ENCODE results near the gene CCDC12.

The CCDC12 gene

DNA sequence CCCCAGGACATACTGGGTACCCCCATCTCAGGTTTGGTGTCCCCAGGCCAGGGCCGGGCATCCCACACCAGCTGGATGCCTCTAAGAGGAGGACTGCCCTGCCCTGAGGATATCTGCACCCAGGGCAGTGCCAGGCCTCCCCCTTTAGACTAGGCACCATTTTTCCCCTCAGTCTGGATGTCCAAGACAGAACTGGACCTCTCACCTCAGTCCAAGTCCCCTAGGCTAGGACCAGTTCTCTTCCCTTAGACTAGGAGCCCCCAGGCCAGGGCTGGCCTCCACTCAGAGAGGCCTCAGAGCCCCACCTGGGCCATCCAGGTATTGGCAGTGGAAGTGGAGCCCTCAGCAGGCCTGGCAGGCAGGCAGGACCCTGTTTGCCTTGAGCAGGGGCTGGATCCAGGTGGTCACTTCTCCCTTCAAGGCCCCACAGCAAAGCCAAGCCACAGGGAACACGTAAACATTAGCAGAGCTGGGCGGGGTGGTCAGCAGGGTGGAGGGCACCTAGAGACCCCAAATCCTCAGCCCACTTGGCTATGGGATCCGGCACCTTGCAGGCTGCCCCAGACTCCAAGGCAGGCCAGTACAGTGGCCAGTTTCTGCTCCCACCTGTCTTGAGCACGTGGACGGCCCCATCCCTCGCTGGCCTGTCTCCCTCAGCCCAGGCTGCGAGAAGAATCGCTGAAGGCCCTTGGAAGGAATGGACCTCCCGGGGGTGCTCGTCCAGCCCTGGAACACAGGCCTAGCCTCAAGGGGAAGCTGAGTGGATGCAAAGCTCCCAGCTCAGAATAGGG is 70.7 kb downstream of the CCDC12 start:
- DNase-seq (ENCODE audit: low read depth) = no peak

DNA sequence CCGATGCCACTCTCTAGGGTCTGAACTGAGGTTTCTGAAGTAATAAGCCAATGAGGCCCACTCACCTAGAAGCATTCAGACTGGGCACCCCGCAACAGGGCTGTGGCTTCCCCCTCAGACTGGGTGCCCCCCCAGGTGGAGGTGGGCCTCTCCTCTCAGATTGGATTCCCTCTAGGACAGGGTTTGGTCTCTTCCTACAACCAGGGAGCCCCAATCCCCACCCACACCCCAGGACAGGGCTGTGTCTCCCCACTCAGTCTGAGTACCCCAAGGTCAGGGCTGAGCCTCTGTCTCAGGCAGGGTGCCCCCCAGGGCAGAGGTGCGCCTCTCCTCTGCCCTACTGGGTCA is 71.4 kb downstream of the CCDC12 start:
- no peak for DNase-seq (ENCODE audit: low read depth)

DNA sequence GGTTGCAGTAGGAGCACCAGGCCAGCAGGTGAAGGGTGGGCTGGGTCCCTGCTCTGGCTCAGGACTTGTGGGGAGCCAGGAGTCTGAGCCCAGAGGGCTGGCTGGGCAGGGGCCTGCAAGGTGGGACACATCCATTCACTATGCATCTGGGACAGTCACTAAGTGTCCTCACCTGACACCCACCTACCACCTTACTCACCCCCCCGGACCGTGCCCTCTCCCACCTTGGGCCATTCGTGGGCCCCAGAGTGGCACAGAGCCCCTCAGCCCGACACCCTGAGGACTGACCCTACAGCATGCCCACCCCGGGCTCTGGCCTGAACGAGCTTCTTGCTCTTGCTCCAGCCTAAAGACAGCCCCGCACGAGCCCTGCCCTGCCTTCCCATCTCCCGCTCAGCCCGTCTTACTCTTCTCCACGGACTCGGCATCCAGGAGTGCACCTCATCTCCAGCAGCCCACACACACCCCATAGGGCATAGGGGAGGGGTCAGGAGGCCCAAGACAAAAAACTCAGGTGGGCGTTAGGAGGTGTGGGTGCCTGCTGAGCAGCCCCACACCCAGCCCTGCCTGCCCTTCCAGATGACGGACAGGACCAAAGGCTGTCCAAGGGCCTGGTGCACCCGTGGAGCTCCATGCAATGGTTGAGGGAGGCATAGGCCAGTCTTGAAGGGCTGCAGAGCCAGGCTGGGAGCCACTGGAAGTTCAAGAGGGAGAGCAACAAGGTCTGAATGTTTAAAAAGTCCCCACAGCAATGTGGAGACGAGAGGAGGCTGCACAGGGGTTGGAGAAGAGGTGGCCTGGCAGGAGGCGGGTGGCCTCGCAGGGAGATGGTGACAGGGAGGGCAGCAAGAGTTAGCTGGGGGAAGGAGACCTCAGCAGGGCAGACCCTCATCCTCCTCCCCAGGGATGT is 72.0 kb downstream of the CCDC12 start:
- DNase-seq (ENCODE audit: low read depth) = no peak

DNA sequence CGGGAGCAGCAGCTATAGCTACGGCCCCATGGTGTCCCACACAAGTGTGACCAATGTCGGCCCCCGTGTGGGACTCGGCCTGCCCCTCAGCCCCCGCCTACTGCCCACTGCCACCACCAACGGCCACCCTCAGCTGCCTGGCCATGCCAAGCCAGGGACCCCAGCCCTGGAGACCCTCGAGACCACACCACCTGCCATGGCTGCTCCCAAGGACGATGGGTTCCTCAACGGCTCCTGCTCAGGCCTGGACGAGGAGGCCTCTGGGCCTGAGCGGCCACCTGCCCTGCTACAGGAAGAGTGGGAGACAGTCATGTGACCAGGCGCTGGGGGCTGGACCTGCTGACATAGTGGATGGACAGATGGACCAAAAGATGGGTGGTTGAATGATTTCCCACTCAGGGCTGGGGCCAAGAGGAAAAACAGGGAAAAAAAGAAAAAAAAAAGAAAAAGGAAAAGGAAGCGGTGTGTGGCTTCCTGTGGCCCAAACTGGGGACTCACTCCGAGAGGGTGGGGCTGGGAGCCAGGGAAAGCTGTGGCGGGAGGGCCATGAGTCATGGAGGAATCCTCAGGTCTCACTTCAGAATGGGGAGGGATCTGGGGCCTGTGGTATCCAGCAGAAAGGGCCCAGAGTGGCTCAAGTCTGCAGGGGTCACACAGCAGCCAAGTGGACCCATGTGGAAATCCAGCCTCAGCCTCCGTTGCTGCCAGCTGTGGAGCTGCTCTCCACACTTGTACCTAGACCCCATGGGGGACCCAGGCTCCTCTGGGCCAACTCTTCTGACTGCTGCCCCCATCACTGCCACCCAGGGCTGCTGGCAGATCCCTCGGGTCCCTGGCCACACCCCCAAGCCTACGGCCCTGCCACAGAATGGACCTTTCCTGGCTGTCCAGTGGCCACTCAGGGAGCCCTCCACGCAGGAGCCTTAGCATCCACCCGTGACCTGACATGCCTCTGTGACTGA is 72.9 kb downstream of the CCDC12 start:
- no peak for DNase-seq (ENCODE audit: low read depth)

DNA sequence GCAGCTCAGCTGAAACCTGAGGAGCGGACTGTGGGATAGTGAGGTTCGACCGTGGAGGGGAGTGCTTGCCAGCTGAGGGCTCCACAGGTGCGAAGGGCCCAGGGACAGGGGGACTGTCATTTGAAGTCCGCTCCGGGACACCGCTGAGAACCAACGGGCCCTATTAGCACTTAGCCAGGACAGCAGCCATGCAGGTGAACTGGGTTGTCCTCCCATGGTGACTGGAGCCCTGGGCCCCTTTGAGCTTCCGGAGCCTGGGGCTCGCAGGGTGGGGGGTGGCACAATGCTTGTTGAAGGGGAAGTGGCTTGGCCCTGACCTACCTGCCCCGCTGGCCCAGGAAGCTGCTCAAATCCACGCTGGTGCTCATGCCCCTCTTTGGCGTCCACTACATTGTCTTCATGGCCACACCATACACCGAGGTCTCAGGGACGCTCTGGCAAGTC is 74.3 kb downstream of the CCDC12 start:
- DNase-seq (ENCODE audit: low read depth) = no peak

DNA sequence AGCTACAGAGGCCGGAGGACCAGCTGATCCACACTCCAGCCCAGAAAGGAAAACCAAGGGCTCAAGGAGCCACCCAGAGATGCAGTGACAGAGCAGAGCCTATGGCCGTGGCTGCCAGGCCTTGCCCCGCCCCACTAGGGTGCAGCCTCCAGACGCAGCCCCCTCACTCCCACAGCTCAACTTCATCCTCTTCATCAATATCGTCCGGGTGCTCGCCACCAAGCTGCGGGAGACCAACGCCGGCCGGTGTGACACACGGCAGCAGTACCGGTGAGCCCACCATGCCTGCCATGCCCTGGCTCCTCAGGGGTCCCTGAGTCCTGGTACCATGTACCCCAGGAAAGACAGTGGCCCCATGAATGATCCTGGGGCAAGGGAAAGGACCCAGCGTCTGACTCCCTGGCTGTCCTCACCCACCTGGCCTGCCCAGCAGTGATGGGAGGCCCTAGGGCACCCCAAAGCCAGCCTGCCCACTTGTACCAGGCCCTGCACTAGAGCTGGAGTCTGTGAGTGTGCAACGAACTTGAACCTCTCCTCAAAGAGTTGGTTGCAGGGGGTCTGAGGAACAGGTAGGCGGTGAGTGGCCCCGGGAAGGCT is 74.9 kb downstream of the CCDC12 start:
- no peak for DNase-seq (ENCODE audit: low read depth)

DNA sequence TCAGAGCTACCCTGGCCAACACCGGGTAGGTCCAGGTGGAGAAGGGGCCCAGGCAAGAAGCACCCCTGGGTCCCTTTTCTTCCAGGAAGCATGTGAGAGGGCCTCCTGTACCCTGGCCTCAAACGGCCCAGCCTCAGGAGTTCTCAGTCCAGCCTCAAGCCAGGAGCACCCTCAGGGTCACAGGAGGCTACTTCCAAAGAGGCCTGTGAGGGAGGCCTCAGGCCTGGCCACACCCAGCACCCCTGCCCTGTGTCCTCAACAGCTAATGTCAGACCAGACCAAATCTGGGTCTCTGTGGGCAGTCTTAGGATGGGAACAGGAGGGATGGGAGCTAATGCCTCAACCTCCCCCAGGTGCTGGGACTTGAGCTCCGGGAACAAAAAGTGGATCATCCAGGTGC is 75.5 kb downstream of the CCDC12 start:
- no peak for DNase-seq (ENCODE audit: low read depth)

DNA sequence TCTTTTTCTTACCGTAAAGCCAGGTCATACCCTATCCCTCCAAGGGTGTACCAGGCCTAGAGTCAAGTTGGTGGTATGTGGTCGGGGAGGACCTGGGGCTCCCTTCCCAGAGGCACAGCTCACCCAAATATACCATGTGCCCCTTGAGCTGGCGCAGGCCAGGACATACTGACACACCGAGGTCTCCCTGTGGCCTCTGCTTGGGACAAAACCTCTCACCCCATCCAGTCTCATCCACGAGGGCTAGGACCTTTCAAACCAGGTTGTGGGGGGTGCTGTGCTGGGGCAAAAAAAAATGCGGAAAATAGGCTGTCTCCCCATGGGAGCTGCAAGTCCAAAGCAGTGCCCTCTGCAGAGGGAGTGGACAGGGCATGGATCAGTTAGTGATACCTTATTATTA is 76.2 kb downstream of the CCDC12 start:
- DNase-seq (ENCODE audit: low read depth) = no peak

DNA sequence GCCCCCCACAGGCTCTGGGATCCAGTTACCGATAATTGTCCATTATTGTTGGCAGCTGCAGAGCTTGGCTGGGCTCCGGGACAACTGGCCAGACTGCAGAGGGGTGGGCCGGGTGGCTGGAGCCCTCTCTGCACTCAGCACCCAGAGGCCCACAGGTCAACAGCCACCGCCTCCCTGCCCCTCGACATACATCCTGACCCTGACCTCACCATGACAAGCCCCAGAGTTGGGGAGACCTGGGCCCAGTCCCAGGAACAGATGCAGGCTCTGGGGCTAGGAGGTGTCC is 76.6 kb downstream of the CCDC12 start:
- DNase-seq (ENCODE audit: low read depth) = no peak

DNA sequence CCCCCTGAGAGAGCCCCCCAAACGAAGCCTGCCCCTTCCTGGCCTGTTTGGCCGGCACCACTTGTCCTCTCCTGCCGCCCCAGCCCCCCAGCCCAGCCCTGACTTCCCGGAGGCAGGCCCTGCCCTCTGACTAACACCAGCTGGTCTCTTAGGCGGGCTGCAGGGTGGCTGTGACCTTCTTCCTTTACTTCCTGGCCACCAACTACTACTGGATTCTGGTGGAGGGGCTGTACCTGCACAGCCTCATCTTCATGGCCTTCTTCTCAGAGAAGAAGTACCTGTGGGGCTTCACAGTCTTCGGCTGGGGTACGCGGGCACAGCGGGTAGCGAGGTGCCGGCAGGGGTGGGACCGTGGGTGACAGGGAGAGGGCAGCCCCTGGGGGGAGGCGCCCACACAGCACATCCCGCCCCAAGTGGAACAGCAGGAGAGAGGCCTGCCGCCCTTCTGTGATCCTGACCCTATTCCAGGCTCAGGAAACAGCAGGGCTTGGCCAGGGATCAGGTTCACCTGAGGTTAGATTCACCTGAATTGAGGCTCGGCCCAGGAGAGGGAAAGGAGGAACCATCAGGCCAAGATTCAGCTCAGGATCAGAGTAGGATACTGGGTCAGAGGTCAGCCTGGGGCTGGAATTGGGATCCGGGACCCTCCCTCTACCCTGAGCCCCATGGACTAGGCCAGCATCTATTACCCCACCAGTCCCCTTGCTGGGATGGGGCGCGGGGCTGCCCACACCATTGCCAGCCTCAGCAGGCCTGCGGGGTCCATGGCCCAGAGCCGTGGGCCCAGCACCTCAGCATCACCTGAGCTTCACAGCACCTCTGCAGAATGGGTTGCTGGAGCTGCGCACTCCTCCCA is 77.2 kb downstream of the CCDC12 start:
- DNase-seq (ENCODE audit: low read depth) = no peak

DNA sequence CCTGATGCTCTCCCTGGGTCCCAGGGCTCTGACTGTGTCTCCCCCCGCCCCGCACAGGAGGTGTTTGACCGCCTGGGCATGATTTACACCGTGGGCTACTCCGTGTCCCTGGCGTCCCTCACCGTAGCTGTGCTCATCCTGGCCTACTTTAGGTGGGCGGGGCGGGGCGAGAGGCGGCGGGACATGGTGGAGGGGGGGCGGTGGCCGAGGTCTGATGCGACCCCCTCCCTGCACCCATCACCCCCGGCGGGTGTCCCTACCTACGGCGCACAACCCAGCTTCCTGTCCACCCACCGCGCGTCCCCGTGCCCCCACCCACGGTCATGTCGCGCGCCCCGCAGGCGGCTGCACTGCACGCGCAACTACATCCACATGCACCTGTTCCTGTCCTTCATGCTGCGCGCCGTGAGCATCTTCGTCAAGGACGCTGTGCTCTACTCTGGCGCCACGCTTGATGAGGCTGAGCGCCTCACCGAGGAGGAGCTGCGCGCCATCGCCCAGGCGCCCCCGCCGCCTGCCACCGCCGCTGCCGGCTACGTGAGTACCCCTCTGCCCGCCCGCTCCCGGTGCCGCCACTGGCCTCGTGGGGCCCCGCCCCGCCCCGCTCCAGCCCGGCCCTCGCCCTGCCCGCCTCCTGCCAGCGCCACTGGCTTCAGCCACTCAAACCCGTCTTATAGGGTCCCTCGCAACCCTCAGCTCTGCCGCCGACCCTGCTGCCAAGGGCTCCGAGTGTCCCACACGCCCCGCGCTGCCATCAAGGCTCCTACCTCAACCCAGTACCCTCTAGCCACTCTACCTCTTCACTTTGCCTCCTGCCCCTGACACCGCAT is 78.0 kb downstream of the CCDC12 start:
- no peak for DNase-seq (ENCODE audit: low read depth)

DNA sequence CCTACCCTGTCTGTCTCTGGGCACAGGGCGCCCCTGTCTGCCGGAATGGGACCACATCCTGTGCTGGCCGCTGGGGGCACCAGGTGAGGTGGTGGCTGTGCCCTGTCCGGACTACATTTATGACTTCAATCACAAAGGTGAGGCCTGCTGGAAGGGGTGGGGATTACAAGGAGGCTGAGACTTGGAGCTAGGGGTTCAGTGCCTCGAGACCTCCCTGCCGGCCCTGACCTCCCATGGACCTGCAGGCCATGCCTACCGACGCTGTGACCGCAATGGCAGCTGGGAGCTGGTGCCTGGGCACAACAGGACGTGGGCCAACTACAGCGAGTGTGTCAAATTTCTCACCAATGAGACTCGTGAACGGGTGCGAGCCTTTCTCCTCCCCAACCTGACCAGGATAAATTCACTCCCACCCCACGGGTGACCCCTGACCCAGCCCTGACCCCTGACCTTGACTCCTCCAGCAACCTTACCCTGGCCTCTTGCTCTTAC is 78.7 kb downstream of the CCDC12 start:
- no peak for DNase-seq (ENCODE audit: low read depth)

DNA sequence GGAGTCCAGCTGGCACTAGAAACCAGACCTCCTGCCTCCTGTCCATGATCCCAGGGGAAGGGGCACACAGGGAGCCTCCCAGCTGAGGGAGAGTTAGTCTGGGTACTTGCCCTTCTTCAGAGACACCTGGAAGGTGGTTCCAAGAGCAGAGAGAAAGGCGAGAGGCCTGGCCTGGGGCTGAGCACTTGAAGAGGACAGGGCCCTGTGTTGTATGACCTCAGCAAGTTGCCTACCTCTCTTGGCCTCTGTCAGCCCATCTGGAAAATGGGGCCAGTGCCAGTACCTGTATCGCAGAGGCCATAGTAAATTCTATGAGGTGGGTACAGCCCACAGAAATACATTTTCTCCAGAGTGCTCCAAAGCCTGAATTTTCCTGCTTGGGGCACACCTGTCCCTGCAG is 79.5 kb downstream of the CCDC12 start:
- no peak for DNase-seq (ENCODE audit: low read depth)

DNA sequence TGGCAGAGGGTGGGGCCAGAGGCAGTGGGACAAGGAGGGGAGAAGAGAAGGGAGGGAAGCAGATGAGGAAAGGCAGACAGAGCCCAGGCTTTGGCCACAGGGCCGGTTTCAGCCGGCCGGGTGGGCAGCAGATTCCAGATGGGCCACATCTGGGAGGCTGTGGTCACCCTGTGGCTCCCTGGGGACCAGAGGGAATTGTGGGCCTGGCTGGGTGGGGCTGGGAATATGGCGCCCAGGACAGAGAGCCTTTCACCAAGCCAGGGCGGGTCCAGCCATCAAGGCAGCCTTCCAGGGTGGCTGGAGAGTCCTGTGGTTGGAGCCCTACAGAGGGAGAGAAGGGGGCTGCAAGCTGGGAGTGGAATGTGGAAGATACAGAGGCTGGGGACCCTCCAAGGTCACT is 80.2 kb downstream of the CCDC12 start:
- DNase-seq (ENCODE audit: low read depth) = no peak

DNA sequence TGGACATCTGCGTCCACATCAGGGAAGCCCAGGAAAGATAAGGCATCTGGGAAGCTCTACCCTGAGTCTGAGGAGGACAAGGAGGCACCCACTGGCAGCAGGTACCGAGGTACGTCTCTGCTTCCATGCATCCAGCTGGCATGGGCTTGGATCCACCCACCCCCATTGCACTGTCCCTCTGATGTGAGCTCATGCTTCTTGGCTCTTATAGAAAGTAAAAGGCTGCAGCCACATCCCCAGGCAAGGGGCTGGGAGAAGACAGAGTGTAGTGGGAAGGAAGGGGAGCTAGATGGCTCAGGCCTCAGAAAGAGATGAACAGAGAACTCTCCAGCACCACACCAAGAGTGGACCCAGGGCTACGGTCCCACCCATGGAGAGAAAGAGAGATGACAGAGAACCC is 80.8 kb downstream of the CCDC12 start:
- no peak for DNase-seq (ENCODE audit: low read depth)

DNA sequence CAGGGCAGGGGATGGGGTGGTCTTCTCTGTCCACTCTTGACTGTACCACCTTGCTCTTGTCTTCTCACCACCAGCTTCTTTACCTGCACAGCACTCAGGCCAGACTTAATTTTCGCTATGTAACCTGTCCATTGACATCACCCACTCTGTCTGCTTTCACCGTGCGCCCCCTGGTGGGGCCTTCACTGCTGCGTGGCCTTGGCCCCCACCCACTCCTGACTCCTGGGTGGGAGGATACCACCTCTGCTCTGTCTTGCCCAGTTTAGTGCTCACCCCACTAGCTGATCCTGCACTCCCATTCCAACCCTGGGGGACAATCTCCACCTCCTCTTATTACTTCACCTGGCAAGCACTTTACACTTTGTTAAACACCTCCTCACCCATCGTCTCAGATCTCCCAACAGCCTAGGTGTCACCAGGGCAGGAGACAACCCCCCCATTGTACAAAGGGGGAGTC is 81.3 kb downstream of the CCDC12 start:
- DNase-seq (ENCODE audit: low read depth) = no peak

DNA sequence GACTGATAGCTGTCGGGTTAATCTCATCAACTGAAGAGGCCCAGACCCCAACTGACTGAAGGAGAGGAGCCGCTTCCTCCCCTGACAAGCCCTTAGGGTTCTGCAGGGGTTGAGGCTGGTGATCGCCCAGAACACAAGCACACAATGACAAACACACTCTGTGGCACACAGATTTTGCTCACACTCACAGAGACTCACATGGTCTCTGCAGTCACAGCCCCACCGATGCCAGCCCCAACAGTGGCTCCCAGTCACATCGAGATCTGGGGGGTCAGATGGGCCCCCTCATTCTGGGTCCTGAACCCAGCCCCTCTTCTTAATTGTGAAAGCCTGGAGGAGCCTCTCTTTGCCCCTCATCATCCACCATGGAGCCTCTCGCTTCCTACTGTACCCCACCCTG is 82.3 kb downstream of the CCDC12 start:
- no peak for DNase-seq (ENCODE audit: low read depth)

DNA sequence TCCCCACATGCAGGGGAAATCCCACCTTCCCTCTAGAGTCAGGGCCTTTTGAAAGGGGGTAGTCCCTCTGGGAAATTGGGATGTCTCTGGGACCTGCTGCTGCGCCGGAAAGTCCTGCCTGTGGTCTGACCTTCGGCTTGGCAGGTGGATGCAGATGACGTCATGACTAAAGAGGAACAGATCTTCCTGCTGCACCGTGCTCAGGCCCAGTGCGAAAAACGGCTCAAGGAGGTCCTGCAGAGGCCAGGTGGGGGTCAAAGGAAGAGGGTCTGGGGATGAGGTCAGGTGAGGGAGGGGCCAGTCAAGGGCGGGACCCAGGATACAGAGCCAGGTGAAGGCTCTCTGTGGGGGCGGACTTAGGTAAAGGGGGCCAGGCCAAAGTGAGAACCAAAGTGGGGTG is 82.8 kb downstream of the CCDC12 start:
- DNase-seq (ENCODE audit: low read depth) = no peak

DNA sequence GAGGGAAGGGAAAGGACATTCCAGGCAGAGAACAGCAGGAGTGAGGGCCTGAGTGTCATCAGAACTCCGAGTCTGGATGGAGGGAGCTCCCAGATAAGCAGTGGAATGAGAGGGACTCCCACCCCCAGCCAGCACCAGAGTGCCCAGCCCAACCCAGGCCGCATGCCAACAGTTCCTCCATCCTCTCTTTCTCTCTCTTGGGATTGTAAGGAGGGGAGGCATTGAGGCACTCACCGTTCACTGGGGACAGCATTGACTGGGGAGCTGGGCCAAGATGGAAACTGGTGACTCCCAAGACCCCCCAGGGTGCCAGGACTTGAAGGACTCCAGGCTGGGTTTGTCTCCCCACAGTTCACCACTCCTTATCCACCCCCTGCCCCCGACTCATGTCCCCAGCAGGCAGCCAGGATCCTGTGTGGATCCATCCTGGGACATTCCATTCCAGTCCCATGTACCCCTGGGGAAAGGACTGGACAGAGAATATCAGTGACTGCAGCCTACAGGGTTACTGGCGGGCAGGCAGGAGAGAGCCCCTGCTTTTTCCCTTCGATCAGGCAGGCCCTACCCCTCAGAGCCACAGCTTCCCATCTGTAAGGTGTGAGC is 83.3 kb downstream of the CCDC12 start:
- DNase-seq (ENCODE audit: low read depth) = no peak

Data from non-pigmented ciliary epithelial cell (primary cell).